EH (cell line): ENCODE data around the gene TTC17.
"Not testable (repeated sequence)": the region's sequence is repeated elsewhere in the genome, so short reads cannot be mapped to it uniquely, and the experiment has no call there.

Experiments used
- DNase-seq: peaks from one replicate; pipeline ENCODE4 v3.0.0-alpha.2; 2015; ENCODE audit warnings: low read depth

TTC17 gene

GRCh38 chr11:43358801-43359421 lies at the start of gene TTC17:
Gene TTC17 (plus strand): TSS chr11:43358920. CDS start chr11:43358955, 35 bp downstream.
- peak; percentile 93 for DNase-seq

- DNase-seq, result peak; percentile 92
These were observed 46.7 kb upstream of the TTC17 start, which contains the start of gene API5 for GRCh38 chr11:43311791-43312607. Gene API5 (plus strand): TSS chr11:43311996. CDS start chr11:43312128, 132 bp downstream.

- no peak for DNase-seq
These were observed 42.8 kb upstream of the TTC17 start for GRCh38 chr11:43315966-43316365.

GRCh38 chr11:43316451-43316850 lies 42.3 kb upstream of the TTC17 start:
- DNase-seq, result peak; percentile 11

- peak; percentile 94 for DNase-seq
These were observed 30.7 kb upstream of the TTC17 start for GRCh38 chr11:43327987-43328386.

- no peak for DNase-seq
These were observed 30.2 kb upstream of the TTC17 start for GRCh38 chr11:43328482-43328881.

- no peak for DNase-seq
These were observed 17.6 kb upstream of the TTC17 start for GRCh38 chr11:43341159-43341558.

GRCh38 chr11:43351426-43351825 lies 7.3 kb upstream of the TTC17 start:
- DNase-seq, result not testable (repeated sequence)

GRCh38 chr11:43354311-43354710 lies 4.4 kb upstream of the TTC17 start:
- DNase-seq, result no peak

GRCh38 chr11:43356336-43356735 lies 2.4 kb upstream of the TTC17 start:
- no peak for DNase-seq

GRCh38 chr11:43358279-43358800 lies 380 bp upstream of the TTC17 start:
- DNase-seq, result peak; percentile 19

- peak; percentile 43 for DNase-seq
These were observed 700 bp downstream of the TTC17 start for GRCh38 chr11:43359422-43359818.

GRCh38 chr11:43360361-43361032 lies 1.8 kb downstream of the TTC17 start:
- DNase-seq, result peak; percentile 47

GRCh38 chr11:43366677-43367076 lies 8.0 kb downstream of the TTC17 start:
- peak; percentile 69 for DNase-seq

- DNase-seq, result no peak
These were observed 8.9 kb downstream of the TTC17 start for GRCh38 chr11:43367382-43368178.

- peak; percentile 9 for DNase-seq
These were observed 17.3 kb downstream of the TTC17 start for GRCh38 chr11:43376065-43376464.

- peak; percentile 77 for DNase-seq
These were observed 17.9 kb downstream of the TTC17 start for GRCh38 chr11:43376594-43376993.

- DNase-seq, result no peak
These were observed 18.7 kb downstream of the TTC17 start for GRCh38 chr11:43377389-43377788.

GRCh38 chr11:43378897-43379296 lies 20.2 kb downstream of the TTC17 start:
- DNase-seq, result no peak

- no peak for DNase-seq
These were observed 23.1 kb downstream of the TTC17 start for GRCh38 chr11:43381802-43382201.

- no peak for DNase-seq
These were observed 23.9 kb downstream of the TTC17 start for GRCh38 chr11:43382614-43383013.

GRCh38 chr11:43384393-43384792 lies 25.7 kb downstream of the TTC17 start:
- no peak for DNase-seq
